Stimulated activated CD4-positive, alpha-beta T cell treated with anti-CD3 and anti-CD28 coated beads, Interleukin-4, amount 100 ng/mL, for 24 hours (primary cell): ENCODE measurements around the gene PDZRN3.
"Not testable (repeated sequence)": the region's sequence is repeated elsewhere in the genome, so short reads cannot be mapped to it uniquely, and the experiment has no call there.

Experiments used
- DNase-seq: peaks from one replicate; pipeline ENCODE4 v3.0.0-alpha.2; 2020

Gene PDZRN3

DNA sequence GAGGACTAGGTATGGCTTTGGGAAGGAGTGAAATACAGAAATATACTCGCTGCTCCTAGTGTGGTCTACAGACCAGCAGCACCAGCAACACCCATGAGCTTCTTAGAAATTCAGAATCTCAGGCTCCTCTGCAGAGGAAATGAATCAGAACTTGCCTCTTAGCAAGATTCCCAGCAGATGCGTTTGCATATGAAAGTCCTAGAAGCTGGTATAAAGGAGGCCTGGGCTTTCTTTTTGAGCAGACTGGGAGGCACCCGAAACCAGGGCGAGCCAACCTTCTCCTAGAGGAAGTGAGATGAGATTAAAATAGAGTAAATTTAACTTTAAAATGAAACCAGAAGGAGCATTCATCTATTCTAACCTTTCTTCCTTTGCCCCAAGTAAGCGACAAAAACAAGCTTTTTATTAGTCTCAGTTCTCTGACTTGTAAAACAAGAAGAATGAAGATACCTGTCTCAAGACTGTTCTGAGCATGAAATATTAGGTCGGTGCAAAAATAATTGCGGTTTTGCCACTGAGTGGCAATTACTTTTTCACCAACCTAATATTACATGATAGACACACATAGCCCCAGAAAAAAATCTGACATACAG lies 140.0 kb downstream of the PDZRN3 start:
- no peak for DNase-seq

GRCh38 chr3:73481888-73482287 lies 142.9 kb downstream of the PDZRN3 start:
- no peak for DNase-seq

DNA sequence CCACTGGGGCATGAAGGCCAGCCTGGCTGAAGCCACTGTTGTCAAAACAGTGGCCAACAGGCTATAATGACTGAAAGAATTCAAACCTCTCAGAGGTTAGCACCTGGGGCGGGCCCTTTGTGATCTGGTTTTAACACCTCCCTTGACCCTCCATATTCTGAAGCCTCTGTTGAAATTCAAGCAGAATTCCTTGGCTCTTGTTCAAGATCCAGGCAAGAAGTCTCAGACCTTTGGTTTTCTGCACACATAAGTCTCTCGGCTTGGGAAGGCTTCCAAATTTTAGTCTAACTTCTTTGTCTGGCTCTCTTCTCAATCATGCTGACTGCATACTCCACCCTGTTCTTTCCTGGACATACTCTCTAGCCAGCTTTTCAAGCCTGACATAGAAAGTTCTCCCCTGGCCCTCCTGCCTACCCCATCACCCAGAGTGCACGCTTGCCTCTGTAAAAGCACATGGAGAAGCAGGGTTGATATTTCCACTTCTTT lies 144.5 kb downstream of the PDZRN3 start:
- no peak for DNase-seq

- DNase-seq = no peak
Observed at GRCh38 chr3:73479325-73479724, 145.4 kb downstream of the PDZRN3 start.

GRCh38 chr3:73478858-73479257 lies 145.9 kb downstream of the PDZRN3 start:
- DNase-seq = no peak

- DNase-seq = no peak
Observed at GRCh38 chr3:73475717-73476116, 149.0 kb downstream of the PDZRN3 start.

DNA sequence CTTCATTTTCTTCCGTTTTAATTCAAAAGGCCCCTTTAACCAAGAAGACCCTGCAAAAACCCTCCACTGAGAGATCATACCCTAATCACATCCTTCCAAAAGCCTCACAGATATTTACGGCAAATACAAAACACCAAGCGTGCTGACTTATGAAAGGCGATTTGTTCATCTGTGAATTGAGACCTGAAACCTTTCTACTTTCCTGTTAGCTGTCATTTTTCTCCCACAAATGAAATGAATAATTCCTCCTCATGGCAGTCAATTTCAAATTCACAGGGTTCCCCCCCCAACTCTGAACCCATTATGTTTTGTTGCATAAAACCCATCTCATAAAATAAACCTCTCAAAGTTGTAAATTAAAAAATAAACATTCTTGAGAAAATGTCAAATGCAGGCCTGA lies 149.6 kb downstream of the PDZRN3 start:
- DNase-seq = no peak

DNA sequence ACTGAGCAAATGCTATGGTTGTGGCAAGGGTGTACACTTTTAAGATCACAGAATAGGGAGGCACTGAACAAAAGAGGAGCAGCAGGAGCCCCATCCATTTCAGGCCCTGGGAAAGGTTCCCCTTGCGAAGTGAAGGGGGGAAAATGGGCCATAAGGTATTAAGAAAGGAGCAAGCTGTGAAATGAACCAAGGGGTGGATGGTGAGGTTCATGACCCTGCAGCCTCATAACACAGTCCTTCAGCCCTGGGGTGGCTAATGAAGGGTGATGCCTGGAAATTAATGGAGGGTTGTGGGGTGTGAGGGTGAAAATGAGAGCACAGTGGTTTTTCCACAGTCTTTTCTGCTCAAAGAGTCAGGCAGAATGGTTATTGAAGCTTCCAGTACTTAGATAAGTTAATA lies 150.1 kb downstream of the PDZRN3 start:
- no peak for DNase-seq

- no peak for DNase-seq
Observed at GRCh38 chr3:73473898-73474416, 150.8 kb downstream of the PDZRN3 start.

GRCh38 chr3:73473181-73473897 lies 151.4 kb downstream of the PDZRN3 start:
- DNase-seq = no peak

- DNase-seq = no peak
Observed at GRCh38 chr3:73471986-73472787, 152.6 kb downstream of the PDZRN3 start.

GRCh38 chr3:73470860-73471259 lies 153.9 kb downstream of the PDZRN3 start:
- no peak for DNase-seq

- DNase-seq = no peak
Observed at GRCh38 chr3:73469331-73469730, 155.4 kb downstream of the PDZRN3 start.

DNA sequence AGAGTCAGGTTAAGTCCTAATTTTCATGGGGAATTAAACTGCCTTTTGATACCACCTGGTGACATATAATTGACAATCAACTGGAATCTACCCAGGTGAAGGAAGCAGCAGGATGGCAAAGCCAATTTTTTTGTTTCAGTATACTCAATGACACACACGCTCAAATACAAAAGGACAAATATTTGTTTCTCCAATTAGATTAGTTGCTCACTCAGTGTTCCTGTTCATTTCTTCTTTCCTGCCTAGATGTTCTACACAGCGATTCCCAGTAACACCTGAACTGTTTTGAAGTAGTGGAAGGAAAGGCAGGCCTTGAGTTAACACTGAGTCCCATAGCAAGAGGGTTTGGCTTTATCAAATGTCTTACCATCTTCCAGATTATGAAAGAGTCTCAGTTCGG lies 157.5 kb downstream of the PDZRN3 start:
- DNase-seq = no peak

DNA sequence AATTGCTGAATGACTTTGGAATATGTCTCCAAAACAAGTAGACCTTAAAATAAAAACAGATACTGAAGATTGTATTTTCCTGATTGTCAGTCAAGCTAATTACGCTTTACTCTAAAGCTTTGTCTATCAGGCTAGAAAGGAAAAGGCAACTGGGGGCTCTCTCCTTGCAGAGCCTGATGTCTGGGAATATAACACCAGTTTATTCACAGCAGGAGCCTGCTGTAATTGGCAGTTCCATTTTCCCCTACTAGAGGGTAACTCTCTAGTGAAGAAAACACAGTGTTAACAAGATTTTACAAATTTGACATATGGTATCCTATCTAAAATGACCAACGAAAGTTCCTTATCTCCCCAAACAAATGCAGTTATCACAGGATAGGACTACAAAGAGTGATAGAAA lies 158.8 kb downstream of the PDZRN3 start:
- DNase-seq = no peak

DNA sequence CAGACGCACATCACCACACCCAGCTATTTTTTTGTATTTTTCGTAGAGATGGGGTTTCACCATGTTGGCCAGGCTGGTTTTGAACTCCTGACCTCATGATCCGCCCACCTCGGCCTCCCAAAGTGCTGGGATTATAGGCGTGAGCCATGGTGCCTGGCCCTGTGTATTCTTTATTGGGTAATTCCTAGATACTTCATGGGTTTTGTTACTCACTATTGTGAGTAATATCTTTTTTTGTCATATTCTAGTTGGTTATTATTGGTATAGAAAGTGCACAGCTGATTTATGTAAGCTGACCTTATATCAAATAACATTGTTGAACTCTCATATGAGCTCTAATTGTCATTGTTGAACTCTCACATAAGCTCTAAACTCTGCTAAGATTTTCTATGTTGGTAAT lies 160.6 kb downstream of the PDZRN3 start:
- DNase-seq = not testable (repeated sequence)

- no peak for DNase-seq
Observed at GRCh38 chr3:73461547-73461946, 163.2 kb downstream of the PDZRN3 start.

DNA sequence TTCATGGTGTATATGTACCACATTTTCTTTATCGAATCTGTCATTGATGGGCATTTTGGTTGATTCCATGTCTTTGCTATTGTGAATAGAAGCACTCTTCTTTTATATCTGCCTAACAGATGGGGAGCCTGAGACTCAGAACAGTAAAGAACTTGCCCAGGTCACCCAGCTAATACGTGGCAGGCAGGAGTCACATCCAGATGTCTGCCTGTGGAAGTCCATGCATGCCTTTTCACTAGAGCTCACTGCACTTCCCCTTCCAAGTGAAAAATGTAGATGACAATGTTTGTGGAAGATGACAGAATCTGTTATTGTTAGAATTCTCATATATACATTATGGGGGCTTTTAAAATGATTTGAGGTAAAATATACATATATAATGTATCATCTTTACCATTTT lies 165.0 kb downstream of the PDZRN3 start:
- no peak for DNase-seq

- no peak for DNase-seq
Observed at GRCh38 chr3:73453666-73454065, 171.1 kb downstream of the PDZRN3 start.

- DNase-seq = no peak
Observed at GRCh38 chr3:73452729-73453128, 172.0 kb downstream of the PDZRN3 start.

GRCh38 chr3:73451301-73451944 lies 173.3 kb downstream of the PDZRN3 start:
- DNase-seq = no peak

- no peak for DNase-seq
Observed at GRCh38 chr3:73449774-73450173, 175.0 kb downstream of the PDZRN3 start.

DNA sequence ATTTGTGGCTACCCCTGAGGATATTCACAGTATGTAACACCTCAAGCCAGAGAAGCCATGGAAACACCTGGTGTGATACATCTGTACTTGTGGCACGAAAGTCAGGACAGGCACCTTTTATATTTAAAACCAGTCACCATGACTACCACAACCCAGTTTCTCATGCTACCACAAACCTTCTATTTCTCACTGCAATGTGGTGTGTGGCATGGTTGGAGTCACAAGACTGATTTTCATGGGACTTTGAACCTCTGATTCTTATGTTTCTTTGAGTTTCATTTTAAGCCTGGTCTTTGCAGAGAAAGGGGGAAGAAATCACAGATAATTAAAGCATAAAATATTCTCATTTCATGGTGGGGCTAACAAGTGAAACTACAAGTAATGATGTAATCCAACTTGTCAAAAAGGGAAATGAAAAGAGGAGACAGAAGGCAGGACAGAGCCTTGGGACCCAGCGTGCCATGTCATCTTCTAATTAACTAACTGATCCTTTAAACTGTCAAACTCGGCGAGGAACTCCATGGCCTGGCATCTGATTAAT lies 175.9 kb downstream of the PDZRN3 start:
- no peak for DNase-seq
